Spleen (tissue), 11 donors: ENCODE data around the gene CNNM2. TPM values are rescaled to one million over a fixed set of nuclear protein-coding genes. Genes with fewer than 3 reads are reported as not detected.

Source experiments
- DNase-seq: peaks from one replicate; pipeline ENCODE4 v3.0.0-alpha.2; 2020
- H3K27ac ChIP-seq, 8 donors: fragments of 200-600 bp; sonication (generic) in 7 of 8; 1 replicate in 4 of 8; 2 replicates in 4 of 8; pipeline versions ENCODE4 v1.5.0 to v1.8.0; 2016 to 2021; ENCODE audit warnings: inconsistent platforms in 4 of 8, mild to moderate bottlenecking in 4 of 8, moderate library complexity in 1 of 8
- H3K27me3 ChIP-seq, 7 donors: fragments of 200-600 bp; sonication (generic) in 6 of 7; replicated peaks in 1 of 7; 1 replicate in 4 of 7; 2 replicates in 3 of 7; pipeline versions ENCODE4 v1.5.0 to v1.8.0; 2016 to 2021; ENCODE audit warnings: inconsistent platforms in 3 of 7, mild to moderate bottlenecking in 1 of 7
- H3K36me3 ChIP-seq, 6 donors: fragments of 200-600 bp; sonication (generic) in 5 of 6; 1 replicate in 4 of 6; 2 replicates in 2 of 6; pipeline versions ENCODE4 v1.5.0 to v1.8.0; 2016 to 2021; ENCODE audit warnings: inconsistent platforms in 2 of 6
- H3K4me1 ChIP-seq, 6 donors: fragments of 200-600 bp; sonication (generic) in 5 of 6; 1 replicate in 3 of 6; 2 replicates in 3 of 6; pipeline versions ENCODE4 v1.5.0 to v1.8.0; 2016 to 2021; ENCODE audit warnings: inconsistent platforms in 3 of 6
- H3K4me3 ChIP-seq, 8 donors: fragments of 200-600 bp; sonication (generic) in 7 of 8; 1 replicate in 4 of 8; 2 replicates in 4 of 8; pipeline versions ENCODE4 v1.5.0 to v1.8.0; 2016 to 2021; ENCODE audit warnings: inconsistent platforms in 4 of 8, mild to moderate bottlenecking in 4 of 8, moderate library complexity in 2 of 8
- H3K9me3 ChIP-seq, 8 donors: fragments of 200-600 bp; sonication (generic) in 7 of 8; 1 replicate in 4 of 8; 2 replicates in 4 of 8; pipeline versions ENCODE4 v1.5.0 to v1.8.0; 2016 to 2021; ENCODE audit warnings: inconsistent platforms in 4 of 8
- CTCF ChIP-seq, 11 experiments: fragments of 200-600 bp in 7 of 11; fragments of 450-650 bp in 4 of 11; sonication (generic) in 4 of 11; IDR thresholded peaks in 8 of 11; conservative IDR thresholded peaks in 3 of 11; 1 replicate in 7 of 11; 2 replicates in 4 of 11; pipeline versions ENCODE4 v1.4.0 to v1.8.0; 2016 to 2021; ENCODE audit warnings: antibody characterized with exemption in 11 of 11, inconsistent platforms in 4 of 11, mild to moderate bottlenecking in 1 of 11
- POLR2A ChIP-seq, 3 donors: fragments of 450-650 bp; IDR thresholded peaks; one replicate each; pipeline ENCODE4 v1.5.1; 2017; ENCODE audit warnings: antibody characterized with exemption in 3 of 3, mild to moderate bottlenecking in 1 of 3
- POLR2AphosphoS5 ChIP-seq, 3 donors: sonication (generic); formaldehyde crosslinking; IDR thresholded peaks; one replicate each; pipeline ENCODE4 v1.5.1; 2017; ENCODE audit warnings: antibody characterized with exemption in 3 of 3
- WGBS, 5 donors: extraction: QIAGEN DNeasy Blood & Tissue Kit in 3 of 5; methylation state at CpG; one replicate each; pipeline versions ENCODE4 v1.1.5 to v1.1.7; 2013 to 2018; 5-methylcytosine and 5-hydroxymethylcytosine counted together
- intact Hi-C: fragments of 100-400 bp; cut with DNase I; formaldehyde crosslinking; loops from one replicate; pipeline ENCODE4 v1.15.0; 2023; ENCODE audit warnings: low total_unique reads
- polyA plus RNA-seq, 3 donors: library from polyadenylated mRNA; stranded (reverse); fragments of 200-250 nt; gene quantifications; one replicate each; pipeline ENCODE4 v1.2.1, GENCODE V29; 2013
- total RNA-seq, 7 donors: library from RNA; depleted of rRNA in 3 of 7; stranded (reverse); fragments of >200 nt in 3 of 7; fragmentation: NEBNext Ultra II Directional in 4 of 7; extraction: Animal tissue kit (Norgen Biotek cat#: 25700) in 4 of 7; gene quantifications; one replicate each; pipeline versions ENCODE4 v1.1.0 to v1.2.1, GENCODE V29; 2016 to 2021
- donor health status: healthy with polysubstance abuse.
- donor health status: DM: no; HTN: no; CAD: no; lungs with moderate emphysema.
- donor health status: DM: no; HTN: no; CAD: no.
- donor health status: Bipolar disorder and iron deficiency.
- donor health status: healthy.
- donor health status: DM: no; HTN: no; CAD: no.
- donor health status: DM: yes; HTN: yes; CAD: no.

Gene CNNM2
- total and polyA plus RNA-seq, 10 donors = 0.65 to 9.9 (median 7.5) TPM

GRCh38 chr10:103067484-103067883 lies 149.4 kb downstream of the CNNM2 start:
- intact Hi-C loops = loop anchor here (5.0 to 10.0 kb wide), 2 partner anchors 150 to 233 kb away; partner anchors contain the start of genes CNNM2 and CYP17A1
- no peak overlapping the region for H3K4me3 ChIP-seq
- no peak for DNase-seq
- TF ChIP-seq POLR2A (IDR thresholded peaks at IDR 0.05) (no peak), CTCF (IDR thresholded peaks at IDR 0.05 in 8 of 11, conservative IDR thresholded peaks at IDR 0.05 in 3 of 11) (no peak), POLR2AphosphoS5 (IDR thresholded peaks at IDR 0.05) (no peak)
- WGBS, 5 donors = 85 to 96% (median 94%) methylated on average over 2 of the region's 2 CpGs
- peaks cover 18 to 38% (median 20%) of the 10 kb centered on the region in 6 donors for H3K4me1 ChIP-seq
- no peaks in the 10 kb centered on the region for H3K9me3 ChIP-seq
- H3K27me3 ChIP-seq = no peaks in the 10 kb centered on the region
- H3K27ac ChIP-seq = no peak overlapping the region
- peaks cover 0 to 17% (median 0%) of the 10 kb centered on the region in 6 donors for H3K36me3 ChIP-seq

- DNase-seq = no peak
- Histone ChIP-seq H3K4me1 (peaks cover 18 to 38% (median 20%) of the 10 kb centered on the region in 6 donors), H3K27me3 (no peaks in the 10 kb centered on the region), H3K9me3 (no peaks in the 10 kb centered on the region), H3K27ac (no peak overlapping the region), H3K36me3 (peaks cover 0 to 22% (median 0%) of the 10 kb centered on the region in 6 donors), H3K4me3 (no peak overlapping the region)
- no peak for TF ChIP-seq CTCF (IDR thresholded peaks at IDR 0.05 in 8 of 11, conservative IDR thresholded peaks at IDR 0.05 in 3 of 11)
- TF ChIP-seq POLR2AphosphoS5 (IDR thresholded peaks at IDR 0.05) = no peak
- no peak for TF ChIP-seq POLR2A (IDR thresholded peaks at IDR 0.05)
- WGBS, 5 donors = 94 to 97% (median 96%) methylated on average over 6 of the region's 6 CpGs
- intact Hi-C loops = loop anchor here (5.0 to 10.0 kb wide), 2 partner anchors 151 to 233 kb away; partner anchors contain the start of genes CNNM2 and CYP17A1
Measured at GRCh38 chr10:103067956-103068355, 149.9 kb downstream of the CNNM2 start.

GRCh38 chr10:103069453-103070331 lies 151.6 kb downstream of the CNNM2 start:
- peaks cover 0 to 27% (median 0%) of the 10 kb centered on the region in 6 donors for H3K36me3 ChIP-seq
- no peaks in the 10 kb centered on the region for H3K27me3 ChIP-seq
- H3K9me3 ChIP-seq = no peaks in the 10 kb centered on the region
- TF ChIP-seq POLR2A (IDR thresholded peaks at IDR 0.05) = no peak
- peak; percentile 13 to 74 (median 60) for TF ChIP-seq CTCF (IDR thresholded peaks at IDR 0.05 in 8 of 11, conservative IDR thresholded peaks at IDR 0.05 in 3 of 11)
- peak in 1 of 3 donors; percentile 14 for TF ChIP-seq POLR2AphosphoS5 (IDR thresholded peaks at IDR 0.05)
- H3K4me1 ChIP-seq = peaks cover 18 to 38% (median 20%) of the 10 kb centered on the region in 6 donors
- 27 to 38% (median 28%) methylated on average over 13 to 16 of the region's 16 CpGs for WGBS, 5 donors
- H3K4me3 ChIP-seq = no peak overlapping the region
- intact Hi-C loops = loop anchor here (5.0 to 10.0 kb wide), 2 partner anchors 152 to 235 kb away; partner anchors contain the start of genes CNNM2 and CYP17A1
- H3K27ac ChIP-seq = peak overlapping the region in 5 of 8 donors; percentile 5 to 66 (median 34)
- DNase-seq = peak; percentile 88

GRCh38 chr10:103072276-103072675 lies 154.2 kb downstream of the CNNM2 start:
- peaks cover 0 to 41% (median 16%) of the 10 kb centered on the region in 6 donors for H3K36me3 ChIP-seq
- intact Hi-C loops = no loop called here
- peaks cover 18 to 38% (median 20%) of the 10 kb centered on the region in 6 donors for H3K4me1 ChIP-seq
- no peak for TF ChIP-seq POLR2AphosphoS5 (IDR thresholded peaks at IDR 0.05)
- TF ChIP-seq POLR2A (IDR thresholded peaks at IDR 0.05) = no peak
- no peak for TF ChIP-seq CTCF (IDR thresholded peaks at IDR 0.05 in 8 of 11, conservative IDR thresholded peaks at IDR 0.05 in 3 of 11)
- no peak overlapping the region for H3K27ac ChIP-seq
- H3K9me3 ChIP-seq = no peaks in the 10 kb centered on the region
- no peak for DNase-seq
- no peak overlapping the region for H3K4me3 ChIP-seq
- no peaks in the 10 kb centered on the region for H3K27me3 ChIP-seq
- 94 to 98% (median 96%) methylated on average over 22 of the region's 22 CpGs for WGBS, 5 donors
